Endothelial cell of umbilical vein (primary cell): ENCODE results near the gene EDAR. TPM values are rescaled to one million over a fixed set of nuclear protein-coding genes. Genes with fewer than 3 reads are reported as not detected.

Experiments
- BruUV-seq: library from RNA; stranded (reverse); fragments of 400-500 nt; replicated peaks from 2 replicates; lab custom pipeline; 2021; lab: Mats Ljungman, UMichigan
- CTCF ChIA-PET: fragments of 300-600, 350-600 bp; sonication (Branson Sonifier 250); formaldehyde crosslinking; loops from one replicate; lab custom pipeline; 2021; ENCODE audit warnings: antibody characterized with exemption, inconsistent platforms; lab: Charles Lee
- POLR2A ChIA-PET: fragments of 300-600, 350-600 bp; sonication (Branson Sonifier 250); formaldehyde crosslinking; loops from one replicate; lab custom pipeline; 2021; ENCODE audit warnings: antibody characterized with exemption, inconsistent platforms; lab: Charles Lee
- DNase-seq: peaks from one replicate; pipeline ENCODE4 v3.0.0-alpha.2; 2011; ENCODE audit warnings: low read depth, low spot score
- FAIRE-seq: peaks from 2 replicates; lab custom pipeline; 2011; peaks lifted over from hg19 to GRCh38; lab: Jason Lieb, UNC
- H2AFZ ChIP-seq: 2 replicates; pipeline ENCODE4 v1.6.0; 2012; ENCODE audit warnings: low read depth, low read length, control low read depth, inconsistent platforms
- H3K27ac ChIP-seq: 2 replicates; pipeline ENCODE4 v1.5.1; 2011; ENCODE audit warnings: low read depth, mild to moderate bottlenecking, control low read depth, low read length, moderate library complexity; ENCODE audit not compliant: insufficient read depth
- H3K27me3 ChIP-seq, 2 experiments: 2 replicates each; pipeline versions ENCODE4 v1.6.0 to v1.6.1; 2011; ENCODE audit warnings: low read length in 2 of 2, mixed read lengths in 1 of 2; ENCODE audit not compliant: control insufficient read depth in 2 of 2, insufficient read depth in 2 of 2
- H3K36me3 ChIP-seq, 2 experiments: 2 replicates in 1 of 2; 3 replicates in 1 of 2; pipeline ENCODE4 v1.5.1; 2011; ENCODE audit warnings: low read length in 2 of 2, mild to moderate bottlenecking in 1 of 2, moderate library complexity in 1 of 2; ENCODE audit not compliant: control insufficient read depth in 2 of 2, insufficient read depth in 2 of 2; ENCODE audit errors: extremely low read depth in 1 of 2
- H3K4me1 ChIP-seq: 3 replicates; pipeline ENCODE4 v1.5.1; 2011; ENCODE audit warnings: mild to moderate bottlenecking, low read length; ENCODE audit not compliant: control insufficient read depth, insufficient read depth; ENCODE audit errors: extremely low read depth
- H3K4me2 ChIP-seq: 2 replicates; pipeline ENCODE4 v1.6.1; 2011; ENCODE audit warnings: low read length, control low read depth, mixed read lengths; ENCODE audit not compliant: insufficient read depth
- H3K4me3 ChIP-seq, 3 experiments: fragments of 200-600 bp in 1 of 3; sonication (generic), shearing (Covaris generic) in 1 of 3; replicated peaks in 1 of 3; 2 replicates each; pipeline ENCODE4 v1.5.1; 2011 to 2016; ENCODE audit warnings: control low read depth in 3 of 3, low read length in 3 of 3, mild to moderate bottlenecking in 2 of 3, inconsistent platforms in 1 of 3, low read depth in 1 of 3, moderate library complexity in 1 of 3; ENCODE audit not compliant: insufficient read depth in 1 of 3
- H3K79me2 ChIP-seq: 2 replicates; pipeline ENCODE4 v1.6.0; 2012; ENCODE audit warnings: low read length, inconsistent platforms; ENCODE audit not compliant: control insufficient read depth, insufficient read depth
- H3K9ac ChIP-seq: replicated peaks from 2 replicates; pipeline ENCODE3; 2011; ENCODE audit warnings: low read length, control low read depth; ENCODE audit not compliant: insufficient read depth; ENCODE audit errors: extremely low read depth
- H3K9me1 ChIP-seq: replicated peaks from 3 replicates; pipeline ENCODE4 v1.6.0; 2011; ENCODE audit warnings: mild to moderate bottlenecking, low read length; ENCODE audit not compliant: control insufficient read depth, insufficient read depth; ENCODE audit errors: extremely low read depth
- H3K9me3 ChIP-seq: replicated peaks from 2 replicates; pipeline ENCODE4 v1.5.1; 2012; ENCODE audit warnings: low read length, inconsistent platforms; ENCODE audit not compliant: control insufficient read depth, insufficient read depth
- H4K20me1 ChIP-seq: replicated peaks from 2 replicates; pipeline ENCODE3; 2011; ENCODE audit warnings: mild to moderate bottlenecking, low read length; ENCODE audit not compliant: control insufficient read depth, insufficient read depth; ENCODE audit errors: extremely low read depth
- CTCF ChIP-seq, 2 donors: IDR thresholded peaks; 1 replicate in 1 of 2; 2 replicates in 1 of 2; pipeline ENCODE4 v1.5.1; 2011; ENCODE audit warnings: low read length in 2 of 2, mild to moderate bottlenecking in 2 of 2, moderate library complexity in 2 of 2, control low read depth in 1 of 2, inconsistent platforms in 1 of 2, low read depth in 1 of 2; ENCODE audit not compliant: insufficient read depth in 1 of 2; ENCODE audit errors: extremely low read depth in 1 of 2
- EZH2 ChIP-seq: IDR thresholded peaks from 2 replicates; pipeline ENCODE4 v1.6.1; 2012; ENCODE audit warnings: borderline replicate concordance, low read depth, mild to moderate bottlenecking, moderate library complexity, low read length, inconsistent platforms; ENCODE audit not compliant: severe bottlenecking
- GATA2 ChIP-seq: IDR thresholded peaks from 2 replicates; pipeline ENCODE4 v1.7.0; 2011; ENCODE audit warnings: low read depth, mild to moderate bottlenecking, moderate library complexity, mixed read lengths, low read length; ENCODE audit not compliant: insufficient read length, insufficient read depth
- JUN ChIP-seq: IDR thresholded peaks from 2 replicates; pipeline ENCODE4 v1.6.1; 2011; ENCODE audit warnings: borderline replicate concordance, low read depth; ENCODE audit not compliant: insufficient read length, insufficient read depth
- MAX ChIP-seq: IDR thresholded peaks from 2 replicates; pipeline ENCODE4 v1.6.1; 2011; ENCODE audit not compliant: insufficient read depth, insufficient read length
- MYC ChIP-seq: IDR thresholded peaks from one replicate; pipeline ENCODE4 v1.6.1; 2011; ENCODE audit warnings: mild to moderate bottlenecking, low read depth, low read length
- POLR2A ChIP-seq: IDR thresholded peaks from 2 replicates; pipeline ENCODE4 v1.6.1; 2012; ENCODE audit warnings: low read depth, mild to moderate bottlenecking, control low read depth, low read length
- dilution Hi-C: fragments of 300-500 bp; cut with MboI; formaldehyde crosslinking; loops from one replicate; pipeline ENCODE4 v1.15.0; 2019; ENCODE audit warnings: low sequenced_read_pairs; ENCODE audit not compliant: extremely low pct_ligation_motif_present
- intact Hi-C: fragments of 100-400 bp; cut with micrococcal nuclease; formaldehyde crosslinking; loops from one replicate; pipeline ENCODE4 v1.10.0; 2022
- polyA plus RNA-seq, 4 experiments: library from polyadenylated mRNA; depleted of rRNA in 3 of 4; stranded (reverse) in 3 of 4; unstranded in 1 of 4; fragments of >200 nt; gene quantifications; 2 replicates each; pipeline versions ENCODE4 v1.2.1 to v1.2.3, GENCODE V29; 2011 to 2012; ENCODE audit warnings: missing spikeins in 1 of 4
- total RNA-seq: library from RNA; stranded (reverse); gene quantifications from 2 replicates; pipeline ENCODE4 v1.2.3, GENCODE V29; 2021

Gene EDAR
- total and polyA plus RNA-seq, 2 donors (not counting 3 experiments of a cell fraction or from before 2014, with no cell fraction given): not detected

- no peak for DNase-seq
These were observed 66.7 kb downstream of the EDAR start for GRCh38 chr2:108922141-108922915.

More at GRCh38 chr2:108922141-108922915, 66.7 kb downstream of the EDAR start:
- Histone ChIP-seq H3K79me2 (no peaks in the 10 kb centered on the region), H3K9ac (no peak overlapping the region), H3K9me1 (no peaks in the 10 kb centered on the region), H3K27ac (no peak overlapping the region), H3K4me1 (no peaks in the 10 kb centered on the region), H4K20me1 (no peaks in the 10 kb centered on the region), H3K36me3 (no peaks in the 10 kb centered on the region), H3K9me3 (no peaks in the 10 kb centered on the region), H3K27me3 (no peaks in the 10 kb centered on the region), H2AFZ (no peak overlapping the region), H3K4me3 (no peak overlapping the region), H3K4me2 (no peak overlapping the region)
- ChIA-PET POLR2A (no interaction called here), CTCF (no interaction called here)
- no TSS peak for BruUV-seq
- no peak for FAIRE-seq
- dilution Hi-C loops (no loop called here), intact Hi-C loops (no loop called here)
- TF ChIP-seq POLR2A: no peak
- TF ChIP-seq JUN: no peak
- TF ChIP-seq MAX: no peak
- TF ChIP-seq CTCF (IDR thresholded peaks at IDR 0.05; ENCODE audit: extremely low read depth in 1 of 2, insufficient read depth in 1 of 2, low read depth in 1 of 2, low read length in 2 of 2): no peak
- TF ChIP-seq MYC: no peak
- no peak for TF ChIP-seq EZH2
- TF ChIP-seq GATA2: no peak
